SK-N-SH treated with all-trans-retinoic acid at 6 μM for 48 hours (cell line): ENCODE data around the gene SOX8.
A peak's percentile ranks its signal among the peaks of the same experiment; 100 is the strongest.

Experiments
- ATAC-seq: fragments of 200-7000 bp; cut with Tn5 transposase; 3 replicates; pipeline ENCODE4 v1.9.1; 2020; ENCODE audit warnings: mild to moderate bottlenecking, moderate library complexity
- BACH2 ChIP-seq: fragments of 250-450 bp; sonication (Bioruptor Pico); IDR thresholded peaks from 2 replicates; pipeline ENCODE4 v1.9.0; 2021; ENCODE audit warnings: mild to moderate bottlenecking, borderline replicate concordance
- CSDC2 ChIP-seq: fragments of 250-450 bp; sonication (Bioruptor Pico); IDR thresholded peaks from 2 replicates; pipeline ENCODE4 v1.5.0; 2020; ENCODE audit warnings: mild to moderate bottlenecking, moderate library complexity
- CSRNP3 ChIP-seq: fragments of 250-450 bp; sonication (Bioruptor Pico); IDR thresholded peaks from 2 replicates; pipeline ENCODE4 v1.5.1; 2021; ENCODE audit warnings: mild to moderate bottlenecking, moderate library complexity
- GLIS3 ChIP-seq: fragments of 250-450 bp; sonication (Bioruptor Pico); IDR thresholded peaks from 2 replicates; pipeline ENCODE4 v1.5.0; 2020; ENCODE audit warnings: mild to moderate bottlenecking, moderate library complexity
- ISL1 ChIP-seq: fragments of 250-450 bp; sonication (Bioruptor Pico); IDR thresholded peaks from 2 replicates; pipeline ENCODE4 v2.1.2; 2022; ENCODE audit warnings: mild to moderate bottlenecking, moderate library complexity
- OSR1 ChIP-seq: fragments of 250-450 bp; sonication (Bioruptor Pico); IDR thresholded peaks from 2 replicates; pipeline ENCODE4 v1.8.0; 2022; ENCODE audit warnings: moderate library complexity, mild to moderate bottlenecking, inconsistent platforms
- PPARA ChIP-seq: fragments of 250-450 bp; sonication (Bioruptor Pico); IDR thresholded peaks from 2 replicates; pipeline ENCODE4 v1.5.0; 2020; ENCODE audit warnings: mild to moderate bottlenecking, borderline replicate concordance
- RARB ChIP-seq: fragments of 250-450 bp; sonication (Bioruptor Pico); IDR thresholded peaks from 2 replicates; pipeline ENCODE4 v1.8.0; 2021; ENCODE audit warnings: mild to moderate bottlenecking, moderate library complexity
- SNAI2 ChIP-seq: fragments of 250-450 bp; sonication (Bioruptor Pico); IDR thresholded peaks from 2 replicates; pipeline ENCODE4 v1.5.0; 2020; ENCODE audit warnings: mild to moderate bottlenecking, moderate library complexity
- TCF4 ChIP-seq: fragments of 250-450 bp; sonication (Bioruptor Pico); IDR thresholded peaks from 2 replicates; pipeline ENCODE4 v1.8.0; 2021; ENCODE audit warnings: mild to moderate bottlenecking, moderate library complexity, borderline replicate concordance
- TOX ChIP-seq: fragments of 250-450 bp; sonication (Bioruptor Pico); IDR thresholded peaks from 2 replicates; pipeline ENCODE4 v1.8.0; 2021; ENCODE audit warnings: mild to moderate bottlenecking, moderate library complexity, borderline replicate concordance
- ZC3H10 ChIP-seq: fragments of 250-450 bp; sonication (Bioruptor Pico); IDR thresholded peaks from 2 replicates; pipeline ENCODE4 v1.5.1; 2021; ENCODE audit warnings: mild to moderate bottlenecking, moderate library complexity
- ZFP3 ChIP-seq: fragments of 250-450 bp; sonication (Bioruptor Pico); IDR thresholded peaks from 2 replicates; pipeline ENCODE4 v1.5.0; 2020; ENCODE audit warnings: mild to moderate bottlenecking, moderate library complexity
- ZFP30 ChIP-seq: fragments of 450-650 bp; formaldehyde crosslinking; IDR thresholded peaks from 2 replicates; pipeline ENCODE4 v1.5.0; 2022; ENCODE audit warnings: mild to moderate bottlenecking, moderate library complexity
- ZNF565 ChIP-seq: fragments of 450-650 bp; formaldehyde crosslinking; conservative IDR thresholded peaks from 2 replicates; pipeline ENCODE4 v1.5.0; 2020; ENCODE audit warnings: low read depth, mild to moderate bottlenecking, moderate library complexity
- ZNF70 ChIP-seq: fragments of 450-650 bp; formaldehyde crosslinking; IDR thresholded peaks from 2 replicates; pipeline ENCODE4 v1.5.0; 2020; ENCODE audit warnings: mild to moderate bottlenecking, moderate library complexity
- ZNF8 ChIP-seq: fragments of 450-650 bp; formaldehyde crosslinking; IDR thresholded peaks from 2 replicates; pipeline ENCODE4 v1.5.0; 2020; ENCODE audit warnings: mild to moderate bottlenecking, moderate library complexity
- TF ChIP-seq, protein P1 (sequence below): fragments of 250-450 bp; sonication (Bioruptor Pico); IDR thresholded peaks from 2 replicates; pipeline ENCODE4 v1.5.1; 2020; ENCODE audit warnings: low read depth, mild to moderate bottlenecking, moderate library complexity
- TF ChIP-seq, protein P2 (sequence below): fragments of 250-450 bp; sonication (Bioruptor Pico); IDR thresholded peaks from 2 replicates; pipeline ENCODE4 v1.8.0; 2021; ENCODE audit warnings: low read depth, mild to moderate bottlenecking, moderate library complexity, borderline replicate concordance
- TF ChIP-seq, protein P3 (sequence below): fragments of 250-450 bp; sonication (Bioruptor Pico); IDR thresholded peaks from 2 replicates; pipeline ENCODE4 v1.8.0; 2020; ENCODE audit warnings: mild to moderate bottlenecking, moderate library complexity, borderline replicate concordance

The SOX8 gene

DNA sequence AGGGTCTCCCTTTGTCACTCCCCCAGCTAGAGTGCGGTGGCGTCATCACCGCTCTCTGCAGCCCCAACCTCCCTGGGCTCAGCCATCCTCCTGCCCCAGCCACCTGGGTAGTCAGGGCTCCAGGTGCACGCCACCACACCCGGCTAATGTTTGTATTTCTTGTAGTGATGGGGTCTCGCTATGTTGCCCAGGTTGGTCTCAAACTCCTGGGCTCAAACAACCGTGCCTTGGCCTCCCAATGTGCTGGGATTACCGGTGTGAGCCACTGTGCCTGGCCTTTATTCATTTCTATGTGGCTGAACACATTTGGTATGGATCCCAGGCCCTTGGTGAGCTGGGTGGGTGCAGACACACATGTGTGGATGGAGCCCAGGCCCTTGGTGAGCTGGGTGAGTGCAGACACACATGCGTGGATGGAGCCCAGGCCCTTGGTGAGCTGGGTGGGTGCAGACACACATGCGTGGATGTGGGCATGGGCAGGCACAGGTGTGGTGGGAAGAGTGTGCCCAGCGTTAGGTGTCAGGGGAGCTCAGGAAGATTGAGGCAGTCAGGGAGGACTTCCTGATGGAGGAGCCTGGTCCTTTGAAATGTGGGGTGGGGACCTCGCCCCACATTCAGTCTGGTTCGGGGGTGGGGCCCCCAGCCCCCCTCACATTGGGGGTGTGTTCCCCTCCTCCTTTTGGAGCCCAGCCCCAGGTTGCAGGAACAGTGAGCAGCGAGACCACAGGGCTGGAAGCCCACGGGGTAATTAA is 37.1 kb downstream of the SOX8 start:
- ATAC-seq, result no peak
- TF ChIP-seq TOX (no peak), ZNF8 (CRISPR knock-in tag) (no peak), BACH2 (CRISPR knock-in tag) (no peak), ZC3H10 (CRISPR knock-in tag) (no peak), ZNF565 (CRISPR knock-in tag) (no peak), SNAI2 (CRISPR knock-in tag) (no peak), ZFP30 (CRISPR knock-in tag) (no peak), OSR1 (CRISPR knock-in tag) (no peak), CSDC2 (CRISPR knock-in tag) (no peak), PPARA (CRISPR knock-in tag) (no peak), ZFP3 (CRISPR knock-in tag) (no peak), ISL1 (CRISPR knock-in tag) (no peak), GLIS3 (CRISPR knock-in tag) (no peak), CSRNP3 (CRISPR knock-in tag) (no peak)
- TF ChIP-seq, protein P1, sequence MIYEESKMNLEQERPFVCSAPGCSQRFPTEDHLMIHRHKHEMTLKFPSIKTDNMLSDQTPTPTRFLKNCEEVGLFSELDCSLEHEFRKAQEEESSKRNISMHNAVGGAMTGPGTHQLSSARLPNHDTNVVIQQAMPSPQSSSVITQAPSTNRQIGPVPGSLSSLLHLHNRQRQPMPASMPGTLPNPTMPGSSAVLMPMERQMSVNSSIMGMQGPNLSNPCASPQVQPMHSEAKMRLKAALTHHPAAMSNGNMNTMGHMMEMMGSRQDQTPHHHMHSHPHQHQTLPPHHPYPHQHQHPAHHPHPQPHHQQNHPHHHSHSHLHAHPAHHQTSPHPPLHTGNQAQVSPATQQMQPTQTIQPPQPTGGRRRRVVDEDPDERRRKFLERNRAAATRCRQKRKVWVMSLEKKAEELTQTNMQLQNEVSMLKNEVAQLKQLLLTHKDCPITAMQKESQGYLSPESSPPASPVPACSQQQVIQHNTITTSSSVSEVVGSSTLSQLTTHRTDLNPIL (CRISPR knock-in tag), result no peak

- TF ChIP-seq GLIS3 (CRISPR knock-in tag) (no peak), TCF4 (no peak), TOX (no peak), ZFP3 (CRISPR knock-in tag) (no peak)
- TF ChIP-seq, protein P2, sequence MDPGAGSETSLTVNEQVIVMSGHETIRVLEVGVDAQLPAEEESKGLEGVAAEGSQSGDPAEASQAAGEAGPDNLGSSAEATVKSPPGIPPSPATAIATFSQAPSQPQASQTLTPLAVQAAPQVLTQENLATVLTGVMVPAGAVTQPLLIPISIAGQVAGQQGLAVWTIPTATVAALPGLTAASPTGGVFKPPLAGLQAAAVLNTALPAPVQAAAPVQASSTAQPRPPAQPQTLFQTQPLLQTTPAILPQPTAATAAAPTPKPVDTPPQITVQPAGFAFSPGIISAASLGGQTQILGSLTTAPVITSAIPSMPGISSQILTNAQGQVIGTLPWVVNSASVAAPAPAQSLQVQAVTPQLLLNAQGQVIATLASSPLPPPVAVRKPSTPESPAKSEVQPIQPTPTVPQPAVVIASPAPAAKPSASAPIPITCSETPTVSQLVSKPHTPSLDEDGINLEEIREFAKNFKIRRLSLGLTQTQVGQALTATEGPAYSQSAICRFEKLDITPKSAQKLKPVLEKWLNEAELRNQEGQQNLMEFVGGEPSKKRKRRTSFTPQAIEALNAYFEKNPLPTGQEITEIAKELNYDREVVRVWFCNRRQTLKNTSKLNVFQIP (CRISPR knock-in tag), result no peak
- ATAC-seq, result peak; percentile 77
Measured at GRCh38 chr16:1019231-1020090, 37.9 kb downstream of the SOX8 start.

DNA sequence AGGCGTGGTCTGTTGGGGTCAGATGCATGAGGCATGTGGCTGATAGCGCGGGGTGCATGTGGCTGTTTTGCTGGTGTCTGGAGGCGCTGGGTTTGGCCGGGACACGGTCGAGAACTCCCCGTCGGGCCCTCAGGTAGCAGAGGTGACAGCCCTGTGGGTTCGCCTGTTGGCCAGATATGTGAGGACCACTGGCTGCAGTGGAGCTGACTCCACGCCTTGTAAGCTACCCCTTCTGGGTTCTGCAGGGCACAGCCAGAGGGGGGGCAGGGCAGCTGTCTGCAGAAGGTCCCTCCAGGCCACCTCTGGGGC is 38.5 kb downstream of the SOX8 start:
- ATAC-seq, result no peak; the same call in 1 of the 3 replicates
- TF ChIP-seq GLIS3 (CRISPR knock-in tag), result no peak
- TF ChIP-seq, protein P1 (CRISPR knock-in tag), result no peak
- no peak for TF ChIP-seq BACH2 (CRISPR knock-in tag)
- TF ChIP-seq RARB (CRISPR knock-in tag), result no peak
- no peak for TF ChIP-seq ZFP3 (CRISPR knock-in tag)
- no peak for TF ChIP-seq PPARA (CRISPR knock-in tag)
- no peak for TF ChIP-seq TOX
- no peak for TF ChIP-seq ZNF70 (CRISPR knock-in tag)
- TF ChIP-seq ZFP30 (CRISPR knock-in tag), result no peak
- TF ChIP-seq, all 23 proteins: peak for 0

DNA sequence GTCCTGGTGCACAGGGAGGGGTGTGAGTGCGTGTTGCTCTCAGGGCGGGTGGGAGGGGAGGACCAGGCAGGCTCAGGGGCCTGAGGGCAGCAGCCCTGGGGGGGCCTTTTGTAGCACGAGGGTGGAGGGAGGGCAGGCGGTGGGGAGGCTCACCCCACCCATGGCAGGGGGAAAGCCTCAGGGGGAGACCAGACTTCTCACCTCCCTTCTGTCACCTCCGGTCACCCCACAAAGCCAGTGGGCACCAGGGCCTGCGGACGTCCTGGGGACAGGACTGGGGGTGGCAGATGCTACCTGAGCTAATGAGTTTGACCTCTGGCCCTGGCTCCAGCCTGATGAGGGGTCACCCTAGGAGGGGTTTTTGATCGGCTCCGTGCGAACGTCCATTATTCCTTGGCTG is 39.0 kb downstream of the SOX8 start:
- ATAC-seq, result no peak
- TF ChIP-seq ZNF8 (CRISPR knock-in tag) (no peak), ZFP3 (CRISPR knock-in tag) (no peak), ZFP30 (CRISPR knock-in tag) (no peak), CSRNP3 (CRISPR knock-in tag) (no peak), ZNF70 (CRISPR knock-in tag) (no peak), CSDC2 (CRISPR knock-in tag) (no peak), BACH2 (CRISPR knock-in tag) (no peak)
- TF ChIP-seq, protein P3, sequence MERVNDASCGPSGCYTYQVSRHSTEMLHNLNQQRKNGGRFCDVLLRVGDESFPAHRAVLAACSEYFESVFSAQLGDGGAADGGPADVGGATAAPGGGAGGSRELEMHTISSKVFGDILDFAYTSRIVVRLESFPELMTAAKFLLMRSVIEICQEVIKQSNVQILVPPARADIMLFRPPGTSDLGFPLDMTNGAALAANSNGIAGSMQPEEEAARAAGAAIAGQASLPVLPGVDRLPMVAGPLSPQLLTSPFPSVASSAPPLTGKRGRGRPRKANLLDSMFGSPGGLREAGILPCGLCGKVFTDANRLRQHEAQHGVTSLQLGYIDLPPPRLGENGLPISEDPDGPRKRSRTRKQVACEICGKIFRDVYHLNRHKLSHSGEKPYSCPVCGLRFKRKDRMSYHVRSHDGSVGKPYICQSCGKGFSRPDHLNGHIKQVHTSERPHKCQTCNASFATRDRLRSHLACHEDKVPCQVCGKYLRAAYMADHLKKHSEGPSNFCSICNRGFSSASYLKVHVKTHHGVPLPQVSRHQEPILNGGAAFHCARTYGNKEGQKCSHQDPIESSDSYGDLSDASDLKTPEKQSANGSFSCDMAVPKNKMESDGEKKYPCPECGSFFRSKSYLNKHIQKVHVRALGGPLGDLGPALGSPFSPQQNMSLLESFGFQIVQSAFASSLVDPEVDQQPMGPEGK (CRISPR knock-in tag), result no peak
- TF ChIP-seq, protein P2 (CRISPR knock-in tag), result no peak
